H9 (cell line): ENCODE results near the gene ROBO4. TPM values are rescaled to one million over a fixed set of nuclear protein-coding genes. Genes with fewer than 3 reads are reported as not detected.

ENCODE experiments used
- DNase-seq: peaks from one replicate; pipeline ENCODE4 v3.0.0-alpha.2; 2017
- H2AFZ ChIP-seq: one replicate; pipeline ENCODE4 v1.6.1; 2013; ENCODE audit warnings: mild to moderate bottlenecking, low read length, control low read depth, moderate library complexity
- H2AK5ac ChIP-seq: 2 replicates; pipeline ENCODE4 v1.6.1; 2013; ENCODE audit warnings: low read length, control low read depth, mixed read lengths; ENCODE audit not compliant: insufficient read length
- H2BK120ac ChIP-seq: one replicate; pipeline ENCODE4 v1.6.1; 2013; ENCODE audit warnings: low read depth, mild to moderate bottlenecking, low read length, control low read depth, inconsistent platforms; ENCODE audit not compliant: poor library complexity, severe bottlenecking
- H2BK12ac ChIP-seq: 2 replicates; pipeline ENCODE4 v1.6.1; 2013; ENCODE audit warnings: low read length, control low read depth, mixed read lengths, low read depth; ENCODE audit not compliant: insufficient read length
- H2BK15ac ChIP-seq: 2 replicates; pipeline ENCODE4 v1.6.1; 2013; ENCODE audit warnings: low read depth, low read length, control low read depth
- H2BK20ac ChIP-seq: one replicate; pipeline ENCODE4 v1.6.1; 2013; ENCODE audit warnings: low read depth, mild to moderate bottlenecking, low read length, control low read depth, inconsistent platforms; ENCODE audit not compliant: poor library complexity, severe bottlenecking
- H2BK5ac ChIP-seq: 2 replicates; pipeline ENCODE4 v1.6.1; 2013; ENCODE audit warnings: low read length, control low read depth, mixed read lengths; ENCODE audit not compliant: insufficient read length
- H3K14ac ChIP-seq: 2 replicates; pipeline ENCODE4 v1.6.1; 2013; ENCODE audit warnings: low read length, control low read depth; ENCODE audit not compliant: insufficient read depth
- H3K18ac ChIP-seq: 2 replicates; pipeline ENCODE4 v1.6.1; 2013; ENCODE audit warnings: low read depth, mild to moderate bottlenecking, mixed read lengths, low read length, control low read depth; ENCODE audit not compliant: insufficient read length
- H3K23ac ChIP-seq: 2 replicates; pipeline ENCODE4 v1.6.1; 2013; ENCODE audit warnings: low read length, control low read depth, mixed read lengths, low read depth; ENCODE audit not compliant: insufficient read length
- H3K23me2 ChIP-seq: 2 replicates; pipeline ENCODE4 v1.6.1; 2013; ENCODE audit warnings: low read depth, mild to moderate bottlenecking, mixed read lengths, low read length, control low read depth; ENCODE audit not compliant: insufficient read length, poor library complexity, severe bottlenecking
- H3K27ac ChIP-seq: 2 replicates; pipeline ENCODE4 v1.5.1; 2013; ENCODE audit warnings: low read length, control low read depth, mixed read lengths, low read depth; ENCODE audit not compliant: insufficient read length
- H3K27me3 ChIP-seq: 2 replicates; pipeline ENCODE4 v1.6.1; 2013; ENCODE audit warnings: low read length, control low read depth, inconsistent platforms; ENCODE audit not compliant: insufficient read depth
- H3K4ac ChIP-seq: 2 replicates; pipeline ENCODE4 v1.6.1; 2013; ENCODE audit warnings: low read depth, mild to moderate bottlenecking, control low read depth, inconsistent platforms, low read length, moderate library complexity
- H3K4me1 ChIP-seq: 2 replicates; pipeline ENCODE4 v1.6.1; 2013; ENCODE audit warnings: low read length, control low read depth, inconsistent platforms; ENCODE audit not compliant: insufficient read depth
- H3K4me2 ChIP-seq: 2 replicates; pipeline ENCODE4 v1.6.1; 2013; ENCODE audit warnings: low read length, control low read depth, mixed read lengths; ENCODE audit not compliant: insufficient read length, insufficient read depth
- H3K56ac ChIP-seq: 2 replicates; pipeline ENCODE4 v1.6.1; 2013; ENCODE audit warnings: low read depth, mild to moderate bottlenecking, mixed read lengths, low read length, control low read depth; ENCODE audit not compliant: insufficient read length
- H3K79me1 ChIP-seq: 2 replicates; pipeline ENCODE4 v1.6.1; 2013; ENCODE audit warnings: low read depth, mild to moderate bottlenecking, moderate library complexity, low read length, control low read depth, inconsistent platforms; ENCODE audit not compliant: insufficient read depth, poor library complexity, severe bottlenecking
- H3K79me2 ChIP-seq: 2 replicates; pipeline ENCODE4 v1.6.1; 2013; ENCODE audit warnings: low read length, control low read depth, inconsistent platforms; ENCODE audit not compliant: insufficient read depth
- H3K9ac ChIP-seq: 2 replicates; pipeline ENCODE4 v1.6.1; 2013; ENCODE audit warnings: low read length, control low read depth, mixed read lengths; ENCODE audit not compliant: insufficient read length; ENCODE audit errors: extremely low read depth
- H3K9me3 ChIP-seq: one replicate; pipeline ENCODE4 v1.6.1; 2013; ENCODE audit warnings: low read depth, low read length, inconsistent platforms; ENCODE audit not compliant: control insufficient read depth
- H3T11ph ChIP-seq: one replicate; pipeline ENCODE4 v1.6.1; 2013; ENCODE audit warnings: mild to moderate bottlenecking, low read length, control low read depth, inconsistent platforms
- H4K20me1 ChIP-seq: one replicate; pipeline ENCODE4 v1.6.1; 2013; ENCODE audit not compliant: control insufficient read depth, insufficient read length, insufficient read depth
- H4K5ac ChIP-seq: 2 replicates; pipeline ENCODE4 v1.6.1; 2013; ENCODE audit warnings: low read depth, mild to moderate bottlenecking, mixed read lengths, low read length, control low read depth; ENCODE audit not compliant: insufficient read length
- H4K8ac ChIP-seq: replicated peaks from 2 replicates; pipeline ENCODE4 v1.6.1; 2013; ENCODE audit warnings: low read length, control low read depth, mixed read lengths, low read depth; ENCODE audit not compliant: insufficient read length
- H4K91ac ChIP-seq: 2 replicates; pipeline ENCODE4 v1.6.1; 2013; ENCODE audit warnings: low read depth, mild to moderate bottlenecking, moderate library complexity, mixed read lengths, low read length, control low read depth; ENCODE audit not compliant: insufficient read length
- H3K27ac Mint-ChIP-seq, 3 experiments: 2 replicates in 2 of 3; 3 replicates in 1 of 3; pipeline ENCODE4 v1.8.0; 2020 to 2021; ENCODE audit warnings: mixed read lengths in 3 of 3, mild to moderate bottlenecking in 1 of 3, moderate library complexity in 1 of 3
- H3K27me3 Mint-ChIP-seq: 2 replicates; pipeline ENCODE4 v1.8.0; 2021; ENCODE audit warnings: low read depth, mild to moderate bottlenecking, moderate library complexity, mixed read lengths
- H3K36me3 Mint-ChIP-seq, 3 experiments: 2 replicates in 2 of 3; 3 replicates in 1 of 3; pipeline ENCODE4 v1.8.0; 2020 to 2021; ENCODE audit warnings: low read depth in 3 of 3, mixed read lengths in 3 of 3; ENCODE audit not compliant: insufficient read depth in 1 of 3
- H3K4me1 Mint-ChIP-seq, 2 experiments: 2 replicates each; pipeline ENCODE4 v1.8.0; 2020; ENCODE audit warnings: mixed read lengths in 2 of 2
- H3K4me3 Mint-ChIP-seq, 2 experiments: 2 replicates in 1 of 2; 3 replicates in 1 of 2; pipeline ENCODE4 v1.8.0; 2020 to 2021; ENCODE audit warnings: mild to moderate bottlenecking in 2 of 2, mixed read lengths in 2 of 2, moderate library complexity in 1 of 2
- H3K9me3 Mint-ChIP-seq, 2 experiments: 2 replicates in 1 of 2; 3 replicates in 1 of 2; pipeline ENCODE4 v1.8.0; 2020; ENCODE audit warnings: mild to moderate bottlenecking in 2 of 2, mixed read lengths in 2 of 2, moderate library complexity in 1 of 2
- WGBS: extraction: QIAGEN DNeasy Blood & Tissue Kit; methylation state at CpG from one replicate; pipeline ENCODE4 v1.1.7; 2013; ENCODE audit warnings: missing lambda C conversion rate, low lambda C conversion rate, mixed read lengths; ENCODE audit not compliant: insufficient read length; ENCODE audit errors: extremely low coverage; 5-methylcytosine and 5-hydroxymethylcytosine counted together
- total RNA-seq: library from RNA; stranded (reverse); gene quantifications from 2 replicates; pipeline ENCODE4 v1.2.1, GENCODE V29; 2021
- TF ChIP-seq, protein P1 (sequence below): fragments of 200-600 bp; sonication (generic); conservative IDR thresholded peaks from 3 replicates; pipeline ENCODE4 v1.8.0; 2021; ENCODE audit warnings: antibody characterized with exemption, mild to moderate bottlenecking

ROBO4 gene
- total RNA-seq, 1 experiment from 2014 or later, result not detected

DNA sequence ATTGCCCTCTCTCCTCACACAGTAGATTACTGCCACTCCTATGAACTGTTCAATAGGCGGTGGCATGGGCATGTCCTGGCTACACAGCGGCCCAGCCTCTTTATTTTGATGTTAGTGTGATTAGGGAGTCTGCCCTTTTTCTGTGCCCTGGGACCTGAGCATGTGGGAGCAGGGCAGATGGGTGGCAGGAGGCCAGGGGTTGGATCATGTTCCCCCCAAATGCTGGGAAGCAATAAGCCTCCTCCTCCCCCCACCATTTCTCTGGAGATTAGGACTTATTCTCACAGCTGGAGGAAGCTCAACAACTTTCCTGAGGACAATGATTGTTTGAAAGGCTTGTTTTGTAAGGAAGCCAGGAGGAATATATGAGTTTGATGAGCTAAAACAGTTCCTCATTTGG is 22.2 kb upstream of the ROBO4 start:
- peaks cover 87% of the 10 kb centered on the region for H3K27me3 Mint-ChIP-seq
- Histone ChIP-seq H2AK5ac (no peak overlapping the region), H3K4me1 (no peaks in the 10 kb centered on the region), H2AFZ (no peak overlapping the region), H3T11ph (no peak overlapping the region), H3K4ac (no peak overlapping the region), H3K23ac (no peak overlapping the region), H2BK5ac (no peak overlapping the region), H3K9ac (no peak overlapping the region), H3K14ac (no peak overlapping the region), H3K23me2 (no peaks in the 10 kb centered on the region), H4K20me1 (no peaks in the 10 kb centered on the region), H4K8ac (no peak overlapping the region), H2BK15ac (no peak overlapping the region), H2BK12ac (no peak overlapping the region), H2BK20ac (no peak overlapping the region), H3K79me2 (no peaks in the 10 kb centered on the region), H3K27ac (no peak overlapping the region), H3K79me1 (no peaks in the 10 kb centered on the region), H3K4me2 (no peak overlapping the region), H3K56ac (no peak overlapping the region), H3K18ac (no peak overlapping the region), H3K9me3 (no peaks in the 10 kb centered on the region), H3K27me3 (peaks cover 17% of the 10 kb centered on the region; the same call in 1 of the 2 replicates), H2BK120ac (no peak overlapping the region), H4K91ac (no peak overlapping the region), H4K5ac (no peak overlapping the region)
- H3K9me3 Mint-ChIP-seq, result peaks cover 0 to 9% of the 10 kb centered on the region in 2 experiments; a peak in 2 of 5 replicates
- H3K4me3 Mint-ChIP-seq, result no peak overlapping the region; a peak in 1 of 5 replicates
- TF ChIP-seq, protein P1, sequence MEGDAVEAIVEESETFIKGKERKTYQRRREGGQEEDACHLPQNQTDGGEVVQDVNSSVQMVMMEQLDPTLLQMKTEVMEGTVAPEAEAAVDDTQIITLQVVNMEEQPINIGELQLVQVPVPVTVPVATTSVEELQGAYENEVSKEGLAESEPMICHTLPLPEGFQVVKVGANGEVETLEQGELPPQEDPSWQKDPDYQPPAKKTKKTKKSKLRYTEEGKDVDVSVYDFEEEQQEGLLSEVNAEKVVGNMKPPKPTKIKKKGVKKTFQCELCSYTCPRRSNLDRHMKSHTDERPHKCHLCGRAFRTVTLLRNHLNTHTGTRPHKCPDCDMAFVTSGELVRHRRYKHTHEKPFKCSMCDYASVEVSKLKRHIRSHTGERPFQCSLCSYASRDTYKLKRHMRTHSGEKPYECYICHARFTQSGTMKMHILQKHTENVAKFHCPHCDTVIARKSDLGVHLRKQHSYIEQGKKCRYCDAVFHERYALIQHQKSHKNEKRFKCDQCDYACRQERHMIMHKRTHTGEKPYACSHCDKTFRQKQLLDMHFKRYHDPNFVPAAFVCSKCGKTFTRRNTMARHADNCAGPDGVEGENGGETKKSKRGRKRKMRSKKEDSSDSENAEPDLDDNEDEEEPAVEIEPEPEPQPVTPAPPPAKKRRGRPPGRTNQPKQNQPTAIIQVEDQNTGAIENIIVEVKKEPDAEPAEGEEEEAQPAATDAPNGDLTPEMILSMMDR, result no peak
- DNase-seq, result no peak
- WGBS, result no CpG with 5 or more reads among the region's 2 CpGs
- H3K27ac Mint-ChIP-seq, result no peak overlapping the region
- peaks cover 0 to 3% of the 10 kb centered on the region in 2 experiments; a peak in 2 of 4 replicates for H3K4me1 Mint-ChIP-seq
- H3K36me3 Mint-ChIP-seq, result no peaks in the 10 kb centered on the region; a peak in 1 of 7 replicates
